GM23338 (cell line): ENCODE data around the gene SH3D19. TPM values are rescaled to one million over a fixed set of nuclear protein-coding genes. Genes with fewer than 3 reads are reported as not detected.

Source experiments
- ATAC-seq: fragments of 200-7000 bp; cut with Tn5 transposase; 3 replicates; pipeline ENCODE4 v1.9.1; 2020
- DNase-seq: peaks from one replicate; pipeline ENCODE4 v3.0.0-alpha.2; 2015; ENCODE audit warnings: low spot score
- H2AFZ ChIP-seq: fragments of 200-600 bp; sonication (generic); 2 replicates; pipeline ENCODE4 v1.8.0; 2016; ENCODE audit warnings: antibody characterized with exemption, mild to moderate bottlenecking, moderate library complexity
- H3F3A ChIP-seq: fragments of 200-600 bp; sonication (generic); replicated peaks from 2 replicates; pipeline ENCODE4 v1.8.0; 2017; ENCODE audit warnings: antibody characterized with exemption, mixed run types, low read depth
- H3K27ac ChIP-seq: fragments of 200-600 bp; sonication (generic); 2 replicates; pipeline ENCODE4 v1.6.1; 2016; ENCODE audit warnings: low read depth
- H3K27me3 ChIP-seq: fragments of 200-600 bp; sonication (generic); 2 replicates; pipeline ENCODE4 v1.8.0; 2016; ENCODE audit warnings: mild to moderate bottlenecking, mixed run types, moderate library complexity; ENCODE audit not compliant: insufficient read depth
- H3K36me3 ChIP-seq: fragments of 200-600 bp; sonication (generic); 2 replicates; pipeline ENCODE4 v1.8.0; 2016; ENCODE audit warnings: mild to moderate bottlenecking; ENCODE audit not compliant: insufficient read depth
- H3K4me1 ChIP-seq: fragments of 200-600 bp; sonication (generic); 2 replicates; pipeline ENCODE4 v1.8.0; 2016; ENCODE audit warnings: mild to moderate bottlenecking, moderate library complexity; ENCODE audit not compliant: insufficient read depth
- H3K4me2 ChIP-seq: fragments of 200-600 bp; sonication (generic); 2 replicates; pipeline ENCODE4 v1.7.1; 2017; ENCODE audit warnings: mixed run types
- H3K4me3 ChIP-seq: fragments of 200-600 bp; sonication (generic); 2 replicates; pipeline ENCODE4 v1.6.1; 2016; ENCODE audit warnings: mixed run types
- H3K79me2 ChIP-seq: fragments of 200-600 bp; sonication (generic); replicated peaks from 2 replicates; pipeline ENCODE4 v1.8.0; 2017; ENCODE audit warnings: mild to moderate bottlenecking; ENCODE audit not compliant: insufficient read depth
- H3K9me2 ChIP-seq: fragments of 200-600 bp; sonication (generic); 2 replicates; pipeline ENCODE4 v1.8.0; 2017; ENCODE audit not compliant: insufficient read depth
- H4K20me1 ChIP-seq: fragments of 200-600 bp; sonication (generic); replicated peaks from 2 replicates; pipeline ENCODE4 v1.8.0; 2017; ENCODE audit warnings: mild to moderate bottlenecking; ENCODE audit not compliant: insufficient read depth
- H3K27ac Mint-ChIP-seq: 2 replicates; pipeline ENCODE4 v1.8.0; 2020; ENCODE audit warnings: inconsistent platforms, mild to moderate bottlenecking, moderate library complexity, mixed read lengths
- H3K27me3 Mint-ChIP-seq: 3 replicates; pipeline ENCODE4 v1.8.0; 2022; ENCODE audit warnings: low read depth, mild to moderate bottlenecking, moderate library complexity, mixed read lengths, inconsistent platforms; ENCODE audit not compliant: insufficient read depth, poor library complexity
- H3K36me3 Mint-ChIP-seq: 3 replicates; pipeline ENCODE4 v1.8.0; 2021; ENCODE audit warnings: low read depth, mild to moderate bottlenecking, inconsistent platforms, moderate library complexity, mixed read lengths
- H3K4me1 Mint-ChIP-seq: 3 replicates; pipeline ENCODE4 v1.8.0; 2020; ENCODE audit warnings: mild to moderate bottlenecking, inconsistent platforms, mixed read lengths
- H3K4me3 Mint-ChIP-seq: 3 replicates; pipeline ENCODE4 v1.8.0; 2021; ENCODE audit warnings: moderate library complexity, mild to moderate bottlenecking, inconsistent platforms, mixed read lengths
- H3K9me3 Mint-ChIP-seq: 3 replicates; pipeline ENCODE4 v1.8.0; 2020; ENCODE audit warnings: moderate library complexity, mild to moderate bottlenecking, inconsistent platforms, mixed read lengths
- ETS1 ChIP-seq: IDR thresholded peaks from 2 replicates; pipeline ENCODE4 v1.6.1; 2016; ENCODE audit warnings: antibody characterized with exemption
- EZH2 ChIP-seq: fragments of 200-600 bp; sonication (generic); IDR thresholded peaks from one replicate; pipeline ENCODE4 v1.8.0; 2017; ENCODE audit warnings: antibody characterized with exemption, mild to moderate bottlenecking, low read depth; ENCODE audit not compliant: unreplicated experiment
- JUNB ChIP-seq: IDR thresholded peaks from one replicate; pipeline ENCODE4 v1.6.1; 2016; ENCODE audit warnings: antibody characterized with exemption; ENCODE audit not compliant: unreplicated experiment
- REST ChIP-seq: IDR thresholded peaks from one replicate; pipeline ENCODE4 v1.6.1; 2018; ENCODE audit warnings: antibody characterized with exemption; ENCODE audit not compliant: unreplicated experiment
- ZNF462 ChIP-seq: fragments of 250-450 bp; sonication (Bioruptor Pico); IDR thresholded peaks from 2 replicates; pipeline ENCODE4 v1.5.0; 2020; ENCODE audit warnings: mild to moderate bottlenecking, moderate library complexity
- polyA plus RNA-seq: library from polyadenylated mRNA; unstranded; fragments of >200 nt; fragmentation: Nextera tagmentation; extraction: Ambion mirVana; gene quantifications from 2 replicates; pipeline ENCODE4 v1.2.1, GENCODE V29; 2016
- total RNA-seq: library from RNA; depleted of rRNA; stranded (reverse); fragments of >200 nt; shearing (Covaris generic); gene quantifications from 2 replicates; pipeline ENCODE4 v1.2.3, GENCODE V29; 2014

Gene SH3D19
- total and polyA plus RNA-seq, 2 experiments from 2014 or later, result 25.3 to 57.4 TPM

GRCh38 chr4:151165205-151166000 lies 160.0 kb downstream of the SH3D19 start (continued):
- TF ChIP-seq ZNF462 (CRISPR knock-in tag), result no peak
- no peak for TF ChIP-seq REST

GRCh38 chr4:151163855-151164254 lies 161.6 kb downstream of the SH3D19 start:
- Mint-ChIP-seq H3K27ac (no peak overlapping the region), H3K27me3 (peaks cover 4% of the 10 kb centered on the region), H3K9me3 (peaks cover 3% of the 10 kb centered on the region; the same call in 2 of the 3 replicates), H3K4me3 (no peak overlapping the region), H3K36me3 (peaks cover 29% of the 10 kb centered on the region), H3K4me1 (peaks cover 20% of the 10 kb centered on the region)
- TF ChIP-seq EZH2 (no peak), REST (no peak), ETS1 (no peak), JUNB (no peak)
- no peak for DNase-seq
- Histone ChIP-seq H3K4me3 (no peak overlapping the region), H4K20me1 (no peaks in the 10 kb centered on the region), H3K4me2 (no peak overlapping the region), H3K27me3 (no peaks in the 10 kb centered on the region), H3K79me2 (no peaks in the 10 kb centered on the region), H3K36me3 (no peaks in the 10 kb centered on the region), H3F3A (0 out of 2 replicates have a peak, but pooled peaks cover 3% of the 10 kb centered on the region), H3K27ac (no peak overlapping the region), H3K9me2 (no peaks in the 10 kb centered on the region), H3K4me1 (peaks cover 11% of the 10 kb centered on the region), H2AFZ (no peak overlapping the region)
- ATAC-seq, result no peak
